Aorta (tissue), 5 donors: ENCODE measurements around the gene ZSWIM4. TPM values are rescaled to one million over a fixed set of nuclear protein-coding genes. Genes with fewer than 3 reads are reported as not detected.

Source experiments
- ATAC-seq: fragments of 200-7000 bp; cut with Tn5 transposase; one replicate; pipeline ENCODE4 v1.9.1; 2022; ENCODE audit warnings: moderate library complexity; ENCODE audit not compliant: low FRiP score
- DNase-seq, 2 donors: peaks; one replicate each; pipeline ENCODE4 v3.0.0-alpha.2; 2020
- H3K27ac ChIP-seq, 2 donors: one replicate each; pipeline ENCODE4 v1.5.1; 2013; ENCODE audit warnings: low read length in 2 of 2, mild to moderate bottlenecking in 2 of 2, moderate library complexity in 2 of 2, control low read depth in 1 of 2, inconsistent platforms in 1 of 2, low read depth in 1 of 2
- H3K27me3 ChIP-seq, 2 donors: one replicate each; pipeline ENCODE4 v1.6.1; 2013; ENCODE audit warnings: control low read depth in 1 of 2, low read length in 1 of 2, mild to moderate bottlenecking in 1 of 2, moderate library complexity in 1 of 2; ENCODE audit not compliant: insufficient read depth in 2 of 2, control insufficient read depth in 1 of 2
- H3K36me3 ChIP-seq, 2 donors: one replicate each; pipeline ENCODE4 v1.6.1; 2013; ENCODE audit warnings: control low read depth in 1 of 2, low read length in 1 of 2, mild to moderate bottlenecking in 1 of 2; ENCODE audit not compliant: insufficient read depth in 2 of 2, control insufficient read depth in 1 of 2
- H3K4me1 ChIP-seq, 2 donors: one replicate each; pipeline ENCODE4 v1.6.1; 2013; ENCODE audit warnings: low read length in 2 of 2, control low read depth in 1 of 2, mild to moderate bottlenecking in 1 of 2, moderate library complexity in 1 of 2; ENCODE audit not compliant: insufficient read depth in 2 of 2, control insufficient read depth in 1 of 2
- H3K4me3 ChIP-seq, 2 donors: one replicate each; pipeline ENCODE4 v1.5.1; 2013; ENCODE audit warnings: low read length in 2 of 2, control low read depth in 1 of 2, mild to moderate bottlenecking in 1 of 2
- H3K9me3 ChIP-seq: one replicate; pipeline ENCODE4 v1.6.1; 2013; ENCODE audit warnings: mild to moderate bottlenecking, low read length; ENCODE audit not compliant: control insufficient read depth
- WGBS, 2 donors: extraction: QIAGEN DNeasy Blood & Tissue Kit; methylation state at CpG; one replicate each; pipeline ENCODE4 v1.1.7; 2013; 5-methylcytosine and 5-hydroxymethylcytosine counted together
- intact Hi-C, 2 donors: fragments of 100-400 bp; cut with DNase I; formaldehyde crosslinking; loops; one replicate each; pipeline versions ENCODE4 v1.14.2 to v1.15.0; 2022
- polyA plus RNA-seq, 2 donors: library from polyadenylated mRNA; stranded (reverse); fragments of 200-250 nt; gene quantifications; one replicate each; pipeline ENCODE4 v1.2.3, GENCODE V29; 2013
- total RNA-seq, 2 donors: library from RNA; stranded (reverse); fragmentation: NEBNext Ultra II Directional; extraction: Animal tissue kit (Norgen Biotek cat#: 25700); gene quantifications; one replicate each; pipeline ENCODE4 v1.2.1, GENCODE V29; 2021
- donor health status: healthy with polysubstance abuse.
- donor health status: Bipolar disorder and iron deficiency.
- donor health status: DM: no; HTN: no; CAD: no.
- donor health status: DM: no; HTN: no; CAD: no.
- donor health status: DM: yes; HTN: yes; CAD: no.

Gene ZSWIM4
- total and polyA plus RNA-seq, 4 donors, result 2.5 to 12.1 (median 7.1) TPM

- 11 to 14% methylated on average over 12 of the region's 12 CpGs for WGBS, 2 donors
- H3K9me3 ChIP-seq, result no peaks in the 10 kb centered on the region
- intact Hi-C loops, result loop anchor here in 1 of 2 donors (2.0 kb wide), 1 partner anchor 36 kb away; no protein-coding TSS in a partner anchor
- peak overlapping the region in 1 of 2 donors; percentile 95 for H3K27ac ChIP-seq
- ATAC-seq (peak; percentile 50), DNase-seq (peak; percentile 91)
- H3K4me3 ChIP-seq, result peak overlapping the region; percentile 8 to 61
- no peaks in the 10 kb centered on the region for H3K36me3 ChIP-seq
- H3K27me3 ChIP-seq, result no peaks in the 10 kb centered on the region
- H3K4me1 ChIP-seq, result peaks cover 0 to 2% of the 10 kb centered on the region in 2 donors
These were observed 1.2 kb downstream of the ZSWIM4 start for GRCh38 chr19:13796301-13797057.

GRCh38 chr19:13797058-13797440, 1.8 kb downstream of the ZSWIM4 start:
- ATAC-seq (no peak), DNase-seq (no peak)
- Histone ChIP-seq H3K4me3 (no peak overlapping the region), H3K9me3 (no peaks in the 10 kb centered on the region), H3K27me3 (no peaks in the 10 kb centered on the region), H3K27ac (peak overlapping the region in 1 of 2 donors; percentile 93), H3K4me1 (peaks cover 0 to 2% of the 10 kb centered on the region in 2 donors), H3K36me3 (no peaks in the 10 kb centered on the region)
- intact Hi-C loops, result loop anchor here in 1 of 2 donors (2.0 kb wide), 1 partner anchor 36 kb away; no protein-coding TSS in a partner anchor
- WGBS, 2 donors, result 54 to 56% methylated on average over 4 of the region's 4 CpGs

GRCh38 chr19:13797870-13798269, 2.6 kb downstream of the ZSWIM4 start:
- Histone ChIP-seq H3K4me1 (peaks cover 0 to 2% of the 10 kb centered on the region in 2 donors), H3K9me3 (no peaks in the 10 kb centered on the region), H3K27ac (peak overlapping the region in 1 of 2 donors; percentile 33), H3K36me3 (no peaks in the 10 kb centered on the region), H3K4me3 (no peak overlapping the region), H3K27me3 (no peaks in the 10 kb centered on the region)
- DNase-seq, result peak; percentile 82 to 87
- WGBS, 2 donors, result 6 to 14% methylated on average over 7 of the region's 7 CpGs
- no peak for ATAC-seq
- intact Hi-C loops, result loop anchor here in 1 of 2 donors (2.0 kb wide), 1 partner anchor 35 kb away; no protein-coding TSS in a partner anchor

- WGBS, 2 donors, result 94 to 95% methylated on average over 22 of the region's 22 CpGs
- Histone ChIP-seq H3K27me3 (no peaks in the 10 kb centered on the region), H3K27ac (no peak overlapping the region), H3K4me3 (no peak overlapping the region), H3K9me3 (no peaks in the 10 kb centered on the region), H3K36me3 (no peaks in the 10 kb centered on the region), H3K4me1 (peaks cover 0 to 2% of the 10 kb centered on the region in 2 donors)
- DNase-seq, result no peak
- intact Hi-C loops, result no loop called here
- no peak for ATAC-seq
These were observed 4.4 kb downstream of the ZSWIM4 start for GRCh38 chr19:13799669-13800068.

- Histone ChIP-seq H3K27ac (no peak overlapping the region), H3K9me3 (no peaks in the 10 kb centered on the region), H3K36me3 (no peaks in the 10 kb centered on the region), H3K4me3 (no peak overlapping the region), H3K4me1 (no peaks in the 10 kb centered on the region), H3K27me3 (no peaks in the 10 kb centered on the region)
- intact Hi-C loops, result no loop called here
- no peak for ATAC-seq
- WGBS, 2 donors, result 85 to 86% methylated on average over 8 to 9 of the region's 9 CpGs
- DNase-seq, result no peak
These were observed 7.8 kb downstream of the ZSWIM4 start for GRCh38 chr19:13803038-13803437.

GRCh38 chr19:13804830-13805683, 9.8 kb downstream of the ZSWIM4 start:
- Histone ChIP-seq H3K4me3 (no peak overlapping the region), H3K27ac (no peak overlapping the region), H3K9me3 (no peaks in the 10 kb centered on the region), H3K4me1 (no peaks in the 10 kb centered on the region), H3K27me3 (no peaks in the 10 kb centered on the region), H3K36me3 (no peaks in the 10 kb centered on the region)
- 75% methylated on average over 35 of the region's 35 CpGs for WGBS, 2 donors
- intact Hi-C loops, result no loop called here
- no peak for ATAC-seq
- no peak for DNase-seq

GRCh38 chr19:13806728-13807127, 11.5 kb downstream of the ZSWIM4 start:
- no peaks in the 10 kb centered on the region for H3K9me3 ChIP-seq
- no peak overlapping the region for H3K4me3 ChIP-seq
- ATAC-seq (no peak), DNase-seq (no peak)
- H3K36me3 ChIP-seq, result no peaks in the 10 kb centered on the region
- 95 to 97% methylated on average over 3 of the region's 3 CpGs for WGBS, 2 donors
- no peaks in the 10 kb centered on the region for H3K4me1 ChIP-seq
- intact Hi-C loops, result no loop called here
- H3K27me3 ChIP-seq, result no peaks in the 10 kb centered on the region
- no peak overlapping the region for H3K27ac ChIP-seq

GRCh38 chr19:13807421-13808021, 12.3 kb downstream of the ZSWIM4 start:
- ATAC-seq (no peak), DNase-seq (no peak)
- H3K36me3 ChIP-seq, result no peaks in the 10 kb centered on the region
- no peaks in the 10 kb centered on the region for H3K9me3 ChIP-seq
- H3K4me3 ChIP-seq, result no peak overlapping the region
- H3K27ac ChIP-seq, result no peak overlapping the region
- WGBS, 2 donors, result 95 to 96% methylated on average over 3 of the region's 3 CpGs
- H3K4me1 ChIP-seq, result no peaks in the 10 kb centered on the region
- intact Hi-C loops, result no loop called here
- H3K27me3 ChIP-seq, result no peaks in the 10 kb centered on the region
